Neural progenitor cell (in vitro differentiated cells): ENCODE data around the gene PIK3R6. TPM values are rescaled to one million over a fixed set of nuclear protein-coding genes. Genes with fewer than 3 reads are reported as not detected.
A peak's percentile ranks its signal among the peaks of the same experiment; 100 is the strongest.

Experiments used
- DNase-seq: peaks from one replicate; pipeline ENCODE4 v3.0.0-alpha.2; 2016; ENCODE audit warnings: low spot score
- H2AFZ ChIP-seq: fragments of 200-600 bp; sonication (generic); replicated peaks from 2 replicates; pipeline ENCODE4 v1.6.1; 2016; ENCODE audit warnings: antibody characterized with exemption
- H3F3A ChIP-seq: fragments of 200-600 bp; sonication (generic); 2 replicates; pipeline ENCODE4 v1.6.1; 2016; ENCODE audit warnings: antibody characterized with exemption, low read depth
- H3K27ac ChIP-seq: fragments of 200-600 bp; sonication (generic); 2 replicates; pipeline ENCODE4 v1.5.1; 2016; ENCODE audit warnings: mild to moderate bottlenecking
- H3K27me3 ChIP-seq: fragments of 200-600 bp; sonication (generic); 2 replicates; pipeline ENCODE4 v1.6.1; 2016; ENCODE audit warnings: mild to moderate bottlenecking, moderate library complexity
- H3K36me3 ChIP-seq: fragments of 200-600 bp; sonication (generic); 2 replicates; pipeline ENCODE4 v1.5.1; 2016
- H3K4me1 ChIP-seq: fragments of 200-600 bp; sonication (generic); 2 replicates; pipeline ENCODE4 v1.6.1; 2016; ENCODE audit warnings: mixed run types
- H3K4me2 ChIP-seq: fragments of 200-600 bp; sonication (generic); 2 replicates; pipeline ENCODE4 v1.6.1; 2016
- H3K4me3 ChIP-seq: fragments of 200-600 bp; sonication (generic); 2 replicates; pipeline ENCODE4 v1.5.1; 2016
- H3K79me2 ChIP-seq: fragments of 200-600 bp; sonication (generic); 2 replicates; pipeline ENCODE4 v1.6.1; 2016; ENCODE audit warnings: low read depth
- H3K9ac ChIP-seq: fragments of 200-600 bp; sonication (generic); 2 replicates; pipeline ENCODE4 v1.6.1; 2016
- H3K9me3 ChIP-seq: fragments of 200-600 bp; sonication (generic); 2 replicates; pipeline ENCODE4 v1.5.1; 2016; ENCODE audit warnings: low read depth
- H4K20me1 ChIP-seq: fragments of 200-600 bp; sonication (generic); 2 replicates; pipeline ENCODE4 v1.6.1; 2016; ENCODE audit warnings: low read depth
- H3K27ac Mint-ChIP-seq: 3 replicates; pipeline ENCODE4 v1.8.0; 2021; ENCODE audit warnings: mixed read lengths
- H3K27me3 Mint-ChIP-seq: 2 replicates; pipeline ENCODE4 v1.8.0; 2022; ENCODE audit warnings: low read depth, mild to moderate bottlenecking, inconsistent platforms, moderate library complexity, mixed read lengths; ENCODE audit not compliant: insufficient read depth
- H3K36me3 Mint-ChIP-seq: 3 replicates; pipeline ENCODE4 v1.8.0; 2021; ENCODE audit warnings: mixed read lengths
- H3K4me1 Mint-ChIP-seq: 3 replicates; pipeline ENCODE4 v1.8.0; 2021; ENCODE audit warnings: mixed read lengths
- H3K4me3 Mint-ChIP-seq: 3 replicates; pipeline ENCODE4 v1.8.0; 2021; ENCODE audit warnings: mild to moderate bottlenecking, moderate library complexity, mixed read lengths
- H3K9me3 Mint-ChIP-seq: 3 replicates; pipeline ENCODE4 v1.8.0; 2020; ENCODE audit warnings: mixed read lengths
- CTCF ChIP-seq: fragments of 200-600 bp; sonication (generic); IDR thresholded peaks from 2 replicates; pipeline ENCODE4 v1.5.1; 2017; ENCODE audit warnings: antibody characterized with exemption, mild to moderate bottlenecking
- EZH2 ChIP-seq: fragments of 200-600 bp; sonication (generic); IDR thresholded peaks from 2 replicates; pipeline ENCODE4 v1.6.1; 2017; ENCODE audit warnings: antibody characterized with exemption, mild to moderate bottlenecking, moderate library complexity
- EZH2phosphoT487 ChIP-seq: fragments of 200-600 bp; sonication (generic); IDR thresholded peaks from 2 replicates; pipeline ENCODE4 v1.6.1; 2017; ENCODE audit warnings: antibody characterized with exemption
- total RNA-seq: library from RNA; depleted of rRNA; stranded (reverse); fragments of >200 nt; gene quantifications from 2 replicates; pipeline ENCODE4 v1.2.3, GENCODE V29; 2015; ENCODE audit warnings: low replicate concordance

PIK3R6 gene
- total RNA-seq, 1 donor from 2014 or later = not detected

DNA sequence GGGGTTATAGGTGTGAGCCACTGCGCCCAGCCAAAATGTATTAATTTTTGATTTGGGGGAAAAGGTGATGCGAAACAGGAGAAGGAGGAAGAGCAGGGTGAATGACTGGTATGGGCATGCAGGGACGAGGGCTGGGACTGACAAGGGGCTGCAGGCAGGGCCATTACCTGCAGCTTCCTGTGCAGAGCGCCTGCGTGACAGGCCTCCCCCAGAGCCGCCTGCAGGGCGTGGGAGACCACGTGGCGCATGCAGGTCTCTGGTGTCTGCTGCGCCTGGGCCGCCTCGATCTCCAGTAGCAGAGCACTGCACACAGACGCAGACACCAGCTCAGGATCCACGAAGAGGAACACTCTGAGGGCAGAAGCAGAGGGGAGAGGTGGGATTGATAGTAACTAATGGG is 32.4 kb downstream of the PIK3R6 start:
- Histone ChIP-seq H3K27ac (no peak overlapping the region), H3K4me3 (no peak overlapping the region), H3F3A (no peaks in the 10 kb centered on the region), H3K36me3 (no peaks in the 10 kb centered on the region), H3K4me1 (no peaks in the 10 kb centered on the region), H3K27me3 (no peaks in the 10 kb centered on the region), H3K79me2 (no peaks in the 10 kb centered on the region), H3K9ac (no peak overlapping the region), H4K20me1 (no peaks in the 10 kb centered on the region), H2AFZ (no peak overlapping the region), H3K9me3 (no peaks in the 10 kb centered on the region), H3K4me2 (no peak overlapping the region)
- Mint-ChIP-seq H3K36me3 (no peaks in the 10 kb centered on the region), H3K27ac (no peak overlapping the region), H3K4me1 (peaks cover 3% of the 10 kb centered on the region), H3K4me3 (no peak overlapping the region), H3K9me3 (no peaks in the 10 kb centered on the region), H3K27me3 (peaks cover 10% of the 10 kb centered on the region)
- no peak for DNase-seq
- TF ChIP-seq EZH2phosphoT487 (no peak), CTCF (no peak), EZH2 (no peak)

- TF ChIP-seq CTCF (peak; percentile 70), EZH2phosphoT487 (no peak), EZH2 (no peak)
- DNase-seq = peak; percentile 75
- H2AFZ ChIP-seq = no peak overlapping the region
- no peak overlapping the region for H3K27ac ChIP-seq
- Mint-ChIP-seq H3K9me3 (no peaks in the 10 kb centered on the region), H3K4me1 (peaks cover 3% of the 10 kb centered on the region), H3K36me3 (no peaks in the 10 kb centered on the region), H3K27ac (no peak overlapping the region), H3K27me3 (peaks cover 10% of the 10 kb centered on the region), H3K4me3 (no peak overlapping the region)
- H3K4me2 ChIP-seq = no peak overlapping the region
- no peaks in the 10 kb centered on the region for H4K20me1 ChIP-seq
- H3K36me3 ChIP-seq = no peaks in the 10 kb centered on the region
- H3K4me1 ChIP-seq = no peaks in the 10 kb centered on the region
- H3K79me2 ChIP-seq = no peaks in the 10 kb centered on the region
- H3F3A ChIP-seq = no peaks in the 10 kb centered on the region
- H3K4me3 ChIP-seq = no peak overlapping the region
- H3K27me3 ChIP-seq = no peaks in the 10 kb centered on the region
- H3K9ac ChIP-seq = no peak overlapping the region
- H3K9me3 ChIP-seq = no peaks in the 10 kb centered on the region
Measured at GRCh38 chr17:8832711-8833352, 34.6 kb downstream of the PIK3R6 start.

DNA sequence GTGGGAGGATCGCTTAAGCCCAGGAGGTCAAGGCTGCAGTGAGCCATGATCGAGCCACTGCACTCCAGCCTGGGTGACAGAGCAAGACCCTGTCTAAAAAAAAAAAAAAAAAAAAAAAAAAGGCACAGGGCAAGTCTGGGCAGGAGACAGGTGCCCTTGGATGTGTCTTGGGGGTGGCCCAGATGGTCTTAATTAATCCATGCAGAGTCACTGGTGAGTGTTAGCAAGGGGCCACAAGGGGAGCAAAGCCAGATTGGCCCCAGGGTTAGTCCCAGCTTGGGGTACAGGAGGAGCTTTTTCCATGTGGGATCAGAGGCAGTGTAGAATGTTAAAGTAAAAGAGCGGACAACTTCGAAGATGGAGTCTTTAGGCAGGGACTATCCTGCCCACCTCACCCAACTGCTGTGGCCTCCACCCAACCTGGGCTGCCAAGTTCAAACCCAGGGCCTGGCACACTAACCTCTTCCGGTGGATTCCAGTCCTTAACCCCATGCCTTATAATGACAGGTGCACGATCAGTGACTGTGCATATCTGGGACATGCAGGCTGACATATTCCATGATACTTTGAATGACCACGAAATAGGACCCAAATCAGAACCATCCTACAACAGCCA is 36.1 kb downstream of the PIK3R6 start:
- no peak overlapping the region for H3K4me3 Mint-ChIP-seq
- Histone ChIP-seq H3K4me1 (no peaks in the 10 kb centered on the region), H3F3A (no peaks in the 10 kb centered on the region), H3K27ac (no peak overlapping the region), H3K9me3 (no peaks in the 10 kb centered on the region), H3K36me3 (no peaks in the 10 kb centered on the region), H3K4me3 (no peak overlapping the region), H3K9ac (no peak overlapping the region), H2AFZ (no peak overlapping the region), H4K20me1 (no peaks in the 10 kb centered on the region), H3K4me2 (no peak overlapping the region), H3K27me3 (no peaks in the 10 kb centered on the region), H3K79me2 (no peaks in the 10 kb centered on the region)
- no peaks in the 10 kb centered on the region for H3K9me3 Mint-ChIP-seq
- TF ChIP-seq EZH2 (no peak), CTCF (no peak), EZH2phosphoT487 (no peak)
- peaks cover 4% of the 10 kb centered on the region for H3K4me1 Mint-ChIP-seq
- H3K36me3 Mint-ChIP-seq = no peaks in the 10 kb centered on the region
- no peak for DNase-seq
- H3K27ac Mint-ChIP-seq = no peak overlapping the region
- peaks cover 10% of the 10 kb centered on the region for H3K27me3 Mint-ChIP-seq
